T-helper 2 cell treated with Interferon-gamma antibody and Interleukin-4, amounts not matched to agents 100 ng/mL and 5 ng/mL, for 36 hours (primary cell): Measurements from ENCODE around the gene ORMDL2. TPM values are rescaled to one million over a fixed set of nuclear protein-coding genes. Genes with fewer than 3 reads are reported as not detected.
"Not testable (repeated sequence)": the region's sequence is repeated elsewhere in the genome, so short reads cannot be mapped to it uniquely, and the experiment has no call there.

ENCODE experiments used
- intact Hi-C: fragments of 100-400 bp; cut with micrococcal nuclease; formaldehyde crosslinking; loops from one replicate; pipeline ENCODE4 v1.15.1; 2023
- total RNA-seq: library from RNA; stranded (reverse); gene quantifications from 2 replicates; pipeline ENCODE4 v1.2.3, GENCODE V29; 2022

The ORMDL2 gene
- total RNA-seq, 1 donor from 2014 or later = 71.0 TPM

DNA sequence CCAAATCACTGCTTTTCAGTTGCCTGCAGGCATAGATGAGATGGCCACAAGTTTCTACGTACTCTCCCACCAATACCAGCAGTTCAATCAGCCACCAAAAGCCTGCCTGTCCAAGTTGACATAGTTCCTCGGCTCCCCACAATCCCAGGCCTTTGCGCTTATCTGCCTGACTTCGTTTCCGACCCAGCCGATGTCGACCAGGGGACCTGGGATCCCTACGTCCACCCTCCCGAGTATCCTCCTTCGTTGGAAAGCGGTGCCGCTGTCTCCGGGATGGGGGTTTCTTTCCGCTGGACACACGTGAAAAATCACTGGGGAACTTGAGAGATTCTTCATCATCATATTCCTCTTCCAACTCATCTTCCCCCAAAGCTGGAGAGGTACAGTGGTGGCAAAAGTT is 10.0 kb downstream of the ORMDL2 start:
- intact Hi-C loops = no loop called here

DNA sequence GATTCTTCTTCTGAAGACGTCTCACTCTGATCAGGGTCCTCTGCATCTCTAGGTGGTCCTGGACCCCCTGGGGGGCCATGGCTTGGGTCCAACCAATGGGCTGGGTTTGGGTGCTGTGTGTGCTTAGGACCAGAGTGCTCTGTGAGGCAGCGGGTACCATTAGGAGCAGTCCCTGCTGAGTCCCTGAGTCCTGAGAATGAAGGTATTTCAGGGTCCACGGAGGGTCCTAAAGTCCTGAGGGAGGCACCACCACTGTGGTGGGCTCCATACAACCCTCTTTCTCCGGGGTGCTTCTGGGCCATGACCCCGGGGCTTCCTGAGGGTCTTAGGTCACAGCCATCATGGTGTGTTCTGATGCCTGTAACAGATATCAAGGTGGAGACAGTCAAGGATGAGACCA is 10.5 kb downstream of the ORMDL2 start:
- intact Hi-C loops = no loop called here

DNA sequence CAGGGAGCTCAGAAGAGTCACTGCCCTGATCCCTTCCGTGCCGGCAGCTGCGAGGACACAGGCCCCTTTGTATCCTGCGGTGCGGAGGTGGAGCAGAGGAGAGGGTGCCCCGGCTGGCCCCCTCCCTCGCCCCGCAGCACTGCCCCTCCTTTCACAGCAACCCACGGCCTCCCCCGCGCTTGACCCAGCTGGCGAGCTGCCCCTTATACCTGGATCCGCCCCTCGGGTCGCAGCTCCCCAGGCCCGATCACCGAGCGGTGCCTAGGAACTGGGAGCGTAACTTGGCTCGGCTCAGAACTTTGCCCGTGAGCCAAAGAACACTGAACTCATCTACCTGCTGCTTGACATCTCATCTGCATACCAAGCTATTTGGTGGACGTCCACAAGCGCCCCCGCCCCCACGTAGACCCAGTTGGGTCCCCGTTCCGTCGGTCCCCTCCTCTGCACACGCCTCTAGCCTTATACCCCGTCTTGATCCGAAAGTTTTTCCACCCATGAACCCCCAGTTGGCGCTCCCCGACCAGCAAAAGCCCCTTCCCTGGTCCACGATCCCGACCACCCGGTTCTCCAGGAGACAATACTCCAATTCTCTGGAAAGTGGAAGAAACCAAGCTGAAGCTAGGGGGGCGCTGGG is 12.2 kb downstream of the ORMDL2 start:
- intact Hi-C loops = loop anchor here (1.0 kb wide), 4 partner anchors 13 to 274 kb away; partner anchors contain the start of genes PA2G4, PYM1 and SARNP

DNA sequence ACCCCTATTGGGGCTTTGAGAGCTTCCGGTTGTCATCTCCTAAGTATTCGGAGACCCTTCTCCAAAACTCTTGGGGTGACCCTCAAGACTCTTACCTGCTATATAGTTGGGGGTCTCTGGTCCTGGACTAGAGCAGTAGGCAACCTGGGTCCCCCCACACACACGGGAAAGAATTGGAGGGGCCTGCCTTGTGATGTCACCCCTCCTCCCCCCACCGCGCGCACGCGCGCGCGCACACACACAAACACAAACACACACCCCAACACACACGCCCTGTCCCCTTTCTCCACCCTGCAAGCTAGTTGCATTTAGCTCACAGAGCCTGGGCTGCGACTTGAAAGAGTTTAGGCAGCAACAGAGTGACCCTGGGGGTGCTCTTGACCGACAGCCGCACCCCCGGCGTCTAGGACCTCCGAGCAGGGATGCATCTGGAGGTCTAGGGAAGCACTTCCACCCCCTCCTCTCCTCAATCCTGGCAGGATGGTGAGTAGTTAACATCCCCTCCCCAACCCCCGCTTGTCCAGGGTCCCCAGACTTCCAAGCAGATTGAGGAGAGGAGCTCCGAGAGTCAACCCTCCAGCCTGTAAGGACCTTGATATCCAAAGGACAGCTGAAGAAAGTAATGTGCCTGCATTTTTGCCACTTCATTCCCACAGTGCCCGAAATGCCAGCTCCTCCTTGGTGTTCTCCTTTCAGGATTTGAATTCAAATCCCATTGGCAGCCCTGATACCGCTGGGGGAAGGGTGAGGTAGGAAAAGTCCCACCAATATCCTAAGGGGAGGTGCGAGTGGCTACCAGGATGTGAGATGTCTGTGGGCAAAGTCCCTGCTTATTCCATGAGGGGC is 13.0 kb downstream of the ORMDL2 start:
- intact Hi-C loops = no loop called here

DNA sequence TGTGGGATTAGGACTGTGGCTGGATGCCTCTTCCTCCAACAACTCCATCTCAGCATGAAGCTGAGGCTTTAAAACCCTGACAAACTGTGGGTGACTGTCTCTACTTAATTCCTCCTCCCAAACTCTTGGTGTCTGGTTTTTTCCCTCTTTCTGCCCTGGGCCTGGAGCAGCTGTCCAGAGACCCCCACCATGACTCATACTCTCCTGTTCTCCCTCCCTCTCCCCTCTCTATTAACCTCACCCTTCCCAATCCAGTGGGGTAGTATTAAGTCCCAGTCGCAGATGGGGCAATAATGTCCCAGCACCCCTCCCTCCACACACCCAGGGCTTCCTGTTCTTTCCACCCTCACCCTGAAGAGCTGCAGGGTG is 13.6 kb downstream of the ORMDL2 start:
- intact Hi-C loops = no loop called here

DNA sequence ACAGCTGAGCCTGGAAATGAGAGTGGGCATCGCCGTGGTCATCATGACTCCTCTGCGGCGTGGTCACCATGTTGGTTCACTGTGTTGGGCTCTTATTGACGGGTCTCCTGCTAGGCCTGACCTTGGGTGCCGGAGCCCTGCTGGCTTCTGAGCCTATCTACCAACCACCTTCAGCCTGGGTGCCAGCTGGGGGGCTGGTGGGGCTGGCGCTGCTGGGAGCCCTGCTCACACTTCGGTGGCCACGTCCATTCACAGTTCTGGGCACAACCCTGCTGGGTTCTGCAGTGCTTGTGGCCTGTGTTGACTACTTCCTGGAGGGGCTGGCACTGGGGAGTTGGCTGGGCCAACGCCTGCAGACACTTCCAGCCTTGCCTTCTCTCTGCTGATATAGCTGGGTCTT is 15.2 kb downstream of the ORMDL2 start:
- intact Hi-C loops = no loop called here

DNA sequence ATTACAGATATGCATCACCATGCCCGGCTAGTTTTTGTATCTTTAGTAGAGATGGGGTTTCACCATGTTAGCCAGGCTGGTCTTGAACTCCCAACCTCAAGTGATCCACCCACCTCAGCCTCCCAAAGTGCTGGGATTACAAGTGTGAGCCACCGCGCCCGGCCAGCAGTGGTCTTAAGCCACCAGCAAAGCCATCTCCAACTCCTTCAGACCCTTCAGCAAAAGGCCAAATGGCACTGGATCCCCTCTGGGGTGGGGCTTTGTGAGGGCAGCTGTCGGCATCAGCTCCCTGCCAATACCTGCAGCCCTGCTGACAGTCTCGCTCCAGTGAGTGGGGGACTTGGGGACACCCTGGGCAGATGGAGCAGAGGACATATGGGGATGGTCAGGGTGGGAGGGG is 16.6 kb downstream of the ORMDL2 start:
- intact Hi-C loops = not testable (repeated sequence)

DNA sequence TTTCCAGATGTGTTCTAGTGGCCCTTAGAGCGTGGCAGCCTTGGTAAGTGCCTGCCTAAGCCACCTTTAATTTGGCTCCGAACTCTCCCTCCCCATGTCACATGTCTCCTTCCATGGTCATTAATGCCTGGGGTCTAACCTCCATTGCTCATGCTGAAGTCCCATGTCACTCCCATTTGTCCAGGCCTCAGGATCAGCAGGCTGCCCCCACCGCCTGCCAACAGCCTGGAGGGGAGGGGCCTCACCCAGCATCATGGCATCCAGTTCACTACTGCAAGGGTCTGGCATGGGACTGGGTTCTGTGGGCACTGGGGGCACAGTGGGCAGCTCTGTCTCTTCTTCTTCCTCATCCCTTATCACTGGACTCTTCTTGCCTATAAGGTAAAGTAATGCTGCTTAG is 20.5 kb downstream of the ORMDL2 start:
- intact Hi-C loops = no loop called here

DNA sequence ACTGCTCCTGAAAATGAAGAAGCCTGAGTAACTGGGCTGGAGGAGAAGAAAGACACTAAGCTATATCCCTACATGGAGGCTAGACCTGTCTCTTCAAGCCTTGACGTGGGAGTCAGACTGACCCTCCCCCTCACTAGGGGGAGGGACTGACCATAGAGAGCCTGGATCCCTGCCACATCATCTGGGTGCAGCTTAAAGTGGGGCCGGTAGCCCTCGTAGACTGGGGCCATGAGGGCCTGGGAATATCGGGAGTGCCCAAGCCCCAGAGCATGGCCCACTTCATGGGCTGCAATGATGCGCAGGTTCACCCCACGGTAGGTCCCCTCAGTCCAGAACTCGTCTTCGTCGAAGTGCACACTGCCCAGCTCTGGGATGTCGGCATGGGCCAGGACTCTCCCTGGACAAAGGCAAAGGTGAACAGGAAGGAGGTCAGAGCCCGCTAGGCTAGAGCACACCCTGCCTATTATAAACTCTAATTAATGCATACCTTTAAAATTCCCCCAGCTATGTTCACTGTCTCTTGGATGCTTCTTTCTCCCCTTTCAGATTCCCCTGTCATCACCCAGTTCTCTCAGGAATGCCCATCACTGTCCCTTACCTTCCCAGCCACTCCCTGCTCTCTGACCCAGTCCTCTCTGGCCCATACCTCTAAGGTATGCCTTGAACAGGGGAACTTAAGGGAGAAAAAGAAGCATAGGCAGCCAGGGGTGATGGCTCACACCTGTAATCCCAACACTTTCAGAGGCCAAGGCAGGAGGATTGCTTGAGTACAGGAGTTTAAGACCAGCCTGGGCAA is 21.7 kb downstream of the ORMDL2 start:
- intact Hi-C loops = no loop called here

DNA sequence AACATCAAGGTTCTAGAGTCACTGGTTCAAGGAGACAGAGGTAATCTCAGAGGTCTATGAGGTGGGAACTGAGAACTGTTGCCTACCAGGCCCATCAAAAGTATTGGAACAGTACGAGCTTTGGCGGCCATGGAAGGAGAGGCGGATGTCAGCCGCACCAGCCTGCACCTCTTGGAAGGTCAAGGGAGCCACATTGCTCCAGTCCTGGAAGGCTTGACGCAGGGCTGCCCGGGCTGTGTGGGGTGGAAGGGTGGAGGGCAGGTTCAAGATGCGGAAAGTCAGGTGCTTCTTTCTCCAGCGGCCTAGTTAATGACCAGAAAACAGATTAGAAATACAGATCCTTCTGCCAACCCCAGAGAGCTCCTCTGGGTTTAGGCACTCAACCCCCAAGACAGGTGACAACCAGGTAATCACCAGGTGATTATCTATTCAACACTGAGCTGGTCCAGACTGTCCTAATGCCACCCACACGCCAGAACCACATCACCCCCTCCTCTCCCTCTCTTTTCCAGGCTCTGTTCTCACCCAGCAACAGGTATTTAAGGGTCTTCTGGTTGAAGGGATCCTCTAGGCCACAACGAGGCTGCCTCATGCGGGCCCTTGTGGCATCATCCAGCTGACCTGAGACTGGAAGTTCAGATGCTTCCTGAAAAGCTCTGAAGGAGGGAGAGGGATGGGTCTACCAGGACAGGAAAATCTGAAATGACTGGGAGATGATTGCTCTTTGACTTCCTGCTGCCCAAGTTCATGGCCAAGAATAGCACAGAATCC is 22.9 kb downstream of the ORMDL2 start:
- intact Hi-C loops = no loop called here

DNA sequence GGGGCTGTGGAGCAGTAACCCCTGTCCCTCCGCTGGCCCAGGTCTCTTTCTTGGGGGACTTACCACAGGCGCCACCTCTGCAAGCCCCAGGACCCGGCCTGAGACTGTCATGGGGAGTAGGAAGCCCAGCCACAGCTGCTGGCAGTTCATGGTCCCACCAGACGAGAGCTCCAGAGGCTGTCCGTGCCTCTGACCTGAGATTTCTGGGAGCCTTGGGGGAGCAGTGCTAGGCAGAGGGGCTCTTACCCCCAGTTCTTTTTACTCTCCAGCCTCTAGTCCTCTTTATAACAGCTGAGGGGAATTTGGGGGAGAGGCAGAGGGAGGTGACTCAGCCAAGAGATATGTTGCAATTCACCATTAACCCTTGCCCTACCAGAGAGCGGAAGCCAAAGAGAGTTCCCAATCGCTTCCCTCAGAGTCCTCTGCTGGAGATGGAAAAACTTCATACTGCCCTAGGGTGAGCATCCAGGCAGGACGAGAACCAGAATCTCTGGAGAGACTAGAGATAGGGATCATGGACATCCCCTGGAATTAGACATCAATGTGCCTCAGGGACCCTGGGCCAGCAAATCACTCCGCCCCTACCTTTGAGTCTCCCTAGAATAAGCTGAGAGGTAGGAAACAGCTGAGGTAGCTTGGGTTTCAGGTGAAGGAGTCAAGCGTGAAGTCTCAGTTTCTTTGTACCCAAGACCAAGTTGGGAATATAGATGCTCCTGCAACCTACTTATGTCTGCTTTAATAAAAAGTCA is 25.0 kb downstream of the ORMDL2 start, which contains the start of gene MMP19:
Gene MMP19, minus strand, starts transcription at position 256 of the 749 bp plus-strand sequence. Its CDS starts 106 bp downstream, at position 150.
- intact Hi-C loops = no loop called here

DNA sequence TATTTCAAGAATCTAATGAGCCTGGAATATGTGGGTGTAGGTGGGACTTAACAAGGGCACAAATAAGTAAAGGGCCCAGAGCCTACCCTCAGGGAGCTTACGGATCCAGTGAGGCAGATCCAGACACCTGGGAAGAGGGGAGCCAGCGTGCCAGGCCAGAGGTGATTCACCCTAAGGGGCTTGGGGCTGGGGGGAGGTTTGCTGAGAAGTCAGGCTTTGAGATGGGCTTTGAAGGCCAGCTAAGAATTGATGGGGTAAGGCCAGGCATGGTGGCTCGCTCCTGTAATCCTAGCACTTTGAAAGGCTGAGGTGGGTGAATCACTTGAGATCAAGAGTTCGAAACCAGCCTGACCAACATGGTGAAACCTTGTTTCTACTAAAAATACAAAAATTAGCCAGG is 25.6 kb downstream of the ORMDL2 start:
- intact Hi-C loops = no loop called here

DNA sequence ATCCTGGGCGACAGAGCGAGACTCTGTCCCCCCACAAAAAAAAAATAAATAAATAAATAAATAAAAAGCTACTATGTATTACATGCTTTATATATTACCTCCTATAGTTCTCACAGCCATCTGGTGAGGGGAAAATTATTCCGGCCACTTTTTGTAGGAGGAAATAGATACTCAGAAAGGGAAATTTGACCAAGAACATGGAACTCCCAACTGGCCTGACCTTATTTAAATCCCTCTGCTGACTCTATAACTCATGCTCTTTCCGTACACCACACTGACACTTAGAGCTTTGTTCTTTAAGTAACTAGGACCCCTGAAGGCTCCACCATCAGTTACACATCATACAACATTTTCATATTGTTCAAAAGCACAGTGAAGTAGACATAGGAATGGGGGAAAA is 27.1 kb downstream of the ORMDL2 start:
- intact Hi-C loops = no loop called here

DNA sequence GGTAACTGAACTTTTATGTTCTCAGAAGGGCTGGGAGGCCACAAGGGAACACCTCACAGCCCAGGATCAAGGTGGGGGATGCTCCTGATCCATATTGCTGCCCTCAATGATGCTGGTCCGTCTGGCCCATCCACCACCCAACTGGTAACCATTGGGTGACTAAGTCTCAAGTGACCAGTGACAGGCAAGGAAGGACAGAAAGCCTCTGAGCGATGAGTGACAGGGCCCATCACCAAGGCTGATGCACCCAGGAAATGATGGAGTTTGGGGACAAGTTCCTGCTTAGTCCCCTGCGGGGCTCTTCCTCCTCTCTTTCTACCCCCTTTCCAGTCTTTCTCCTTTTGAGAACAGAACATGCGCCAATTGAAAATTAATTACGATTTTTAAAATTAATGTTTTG is 27.5 kb downstream of the ORMDL2 start:
- intact Hi-C loops = no loop called here

DNA sequence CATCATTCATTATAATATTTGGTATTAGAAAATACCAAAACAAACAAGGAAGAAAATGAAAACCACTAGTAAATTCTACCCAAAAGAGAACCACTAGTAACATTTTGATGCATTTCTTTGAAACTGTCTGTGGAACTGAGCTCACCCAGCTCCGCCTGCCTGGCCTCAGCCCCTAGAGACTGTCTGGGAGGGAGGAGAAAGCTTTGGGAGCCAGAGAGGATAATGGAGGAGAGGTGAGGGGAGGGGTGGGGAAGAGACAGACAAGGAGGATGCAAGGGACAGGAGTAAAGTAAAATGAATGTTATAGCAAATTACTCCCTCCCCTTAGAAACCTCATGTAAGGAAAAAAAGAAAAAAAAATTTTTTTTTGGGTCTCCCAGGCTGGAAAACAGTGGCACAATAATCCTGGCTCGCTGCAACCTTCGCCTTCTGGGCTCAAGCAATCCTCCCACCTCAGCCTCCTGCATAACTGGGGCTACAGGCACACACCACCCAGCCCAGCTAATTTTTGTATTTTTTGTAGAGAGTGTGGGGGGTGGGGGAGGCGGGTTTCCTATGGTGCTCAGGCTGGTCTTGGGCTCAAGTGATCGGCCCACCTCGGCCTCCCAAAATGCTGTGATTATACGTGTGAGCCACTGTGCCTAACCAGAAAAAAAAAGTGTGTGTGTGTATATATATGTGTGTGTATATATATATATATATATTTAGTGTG is 28.1 kb downstream of the ORMDL2 start:
- intact Hi-C loops = no loop called here

DNA sequence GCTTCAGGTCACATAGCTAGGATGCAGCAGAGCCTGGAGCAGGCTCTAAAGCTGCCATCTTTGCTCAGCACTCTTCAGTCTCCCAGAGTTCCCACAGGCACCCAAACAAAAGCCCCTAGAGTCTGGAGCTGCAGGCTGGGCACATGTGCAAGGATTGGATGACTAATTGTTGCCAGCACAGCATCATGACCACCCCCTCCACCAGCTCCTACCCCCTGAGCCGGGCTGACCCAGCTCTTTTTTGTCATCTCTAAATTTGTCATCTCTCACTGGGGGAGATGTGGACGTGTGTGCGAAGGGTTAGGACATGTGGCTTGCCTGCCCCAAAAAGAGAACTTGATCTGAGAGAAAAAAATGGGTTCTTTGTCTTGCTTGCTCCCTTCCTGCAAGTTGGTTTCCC is 29.2 kb downstream of the ORMDL2 start:
- intact Hi-C loops = no loop called here

DNA sequence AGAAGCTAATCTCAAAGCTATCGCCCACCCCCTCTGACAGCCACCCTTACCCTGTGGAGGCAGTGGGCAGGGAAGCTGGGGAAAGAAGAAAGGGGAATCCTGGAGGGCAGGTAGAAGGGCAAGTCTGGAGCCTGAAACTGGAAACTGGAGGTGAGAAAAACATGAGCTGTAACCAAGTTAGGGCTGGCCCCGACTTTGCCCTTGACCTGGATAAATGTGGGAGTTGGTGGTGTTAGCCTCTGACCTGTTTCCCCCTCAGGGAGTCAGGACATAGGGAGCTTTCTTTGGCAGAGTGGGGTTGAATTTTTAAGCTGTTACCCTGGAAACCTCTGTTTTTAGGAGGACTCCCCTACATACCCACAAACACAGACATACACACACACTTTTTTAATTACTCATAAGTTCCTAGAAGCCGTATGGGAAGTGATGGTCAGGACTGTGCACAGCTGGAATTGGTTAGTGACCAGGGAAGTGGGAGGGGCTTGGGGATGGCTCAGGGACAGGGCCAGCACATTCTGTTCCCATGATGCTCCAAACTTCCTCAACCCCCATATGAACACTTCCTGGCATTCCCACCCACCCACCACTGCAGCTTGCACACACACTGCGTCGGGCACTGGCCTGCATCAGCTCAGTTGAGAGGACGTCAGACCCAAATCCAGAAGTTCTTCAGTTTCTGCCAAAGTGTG is 29.9 kb downstream of the ORMDL2 start:
- intact Hi-C loops = no loop called here

DNA sequence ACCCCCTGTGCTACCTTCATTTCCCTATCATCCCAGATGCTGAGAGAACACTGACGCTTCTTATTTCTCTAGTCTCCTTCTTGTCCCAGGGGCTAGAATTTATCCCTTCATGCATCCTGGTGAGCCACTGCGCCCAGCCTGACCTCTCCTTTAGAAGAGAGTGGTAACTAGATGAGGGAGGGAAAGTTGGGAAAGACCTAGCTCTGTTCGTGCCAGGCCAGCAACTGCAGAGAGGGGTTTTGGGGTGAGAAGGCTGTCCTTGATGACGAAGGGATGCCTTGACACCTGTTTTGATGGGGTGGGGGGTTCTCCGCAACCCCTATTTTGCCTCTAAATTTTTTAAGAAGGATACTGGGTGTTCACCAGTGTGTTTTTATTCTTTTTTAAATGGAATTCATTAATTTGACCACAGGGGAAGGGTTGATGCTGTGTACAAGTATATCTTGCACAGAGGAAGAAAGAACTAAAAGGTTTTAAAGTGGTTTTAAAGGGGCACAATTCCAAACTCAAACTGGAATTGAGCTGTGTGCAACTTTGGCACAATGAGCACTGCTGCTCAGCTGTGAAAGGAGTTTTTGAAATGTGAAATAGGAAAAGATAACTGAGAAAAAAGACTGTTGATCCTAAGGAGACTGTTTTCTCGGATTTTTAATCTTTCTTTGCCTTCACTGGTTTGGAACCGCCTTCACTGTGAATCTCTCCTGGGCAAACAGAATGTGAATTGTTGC is 31.9 kb downstream of the ORMDL2 start:
- intact Hi-C loops = no loop called here

DNA sequence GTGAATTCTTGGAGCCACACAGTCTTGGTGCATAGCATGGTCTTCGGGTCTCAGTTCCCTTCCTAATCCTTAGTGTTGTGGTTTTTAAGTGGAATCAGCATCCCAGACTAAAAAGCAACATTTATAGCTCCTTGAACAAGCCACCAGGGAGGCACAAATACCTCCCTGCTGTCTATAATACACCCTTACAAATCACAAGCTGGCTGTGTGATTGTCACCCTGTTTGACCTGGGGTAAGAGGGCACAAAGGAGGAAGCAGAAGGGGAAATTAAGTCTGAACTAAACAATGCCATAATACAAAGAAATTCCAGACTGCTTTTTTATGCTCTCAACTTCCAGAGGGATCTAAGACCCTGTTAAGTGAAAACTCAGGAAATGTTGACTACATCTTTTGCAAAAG is 32.6 kb downstream of the ORMDL2 start:
- intact Hi-C loops = no loop called here
